Stomach (tissue), 4 donors: Measurements from ENCODE around the gene CA5A.

Source experiments
- EP300 ChIP-seq: sonication (generic); formaldehyde crosslinking; IDR thresholded peaks from one replicate; pipeline ENCODE4 v1.6.1; 2017; ENCODE audit warnings: antibody characterized with exemption
- POLR2A ChIP-seq, 4 donors: fragments of 450-650 bp; IDR thresholded peaks; one replicate each; pipeline ENCODE4 v1.6.1; 2016; ENCODE audit warnings: antibody characterized with exemption in 4 of 4, control low read depth in 2 of 4, mild to moderate bottlenecking in 1 of 4, moderate library complexity in 1 of 4
- POLR2AphosphoS5 ChIP-seq, 3 donors: sonication (generic); formaldehyde crosslinking; IDR thresholded peaks; one replicate each; pipeline ENCODE4 v1.6.1; 2016; ENCODE audit warnings: antibody characterized with exemption in 3 of 3
- TF ChIP-seq, protein P1 (sequence below), 7 experiments: fragments of 450-650 bp in 4 of 7; fragments of 200-600 bp in 3 of 7; sonication (generic) in 3 of 7; IDR thresholded peaks; one replicate each; pipeline ENCODE4 v1.5.1; 2016 to 2019; ENCODE audit warnings: antibody characterized with exemption in 7 of 7, control low read depth in 2 of 7, mild to moderate bottlenecking in 1 of 7

DNA sequence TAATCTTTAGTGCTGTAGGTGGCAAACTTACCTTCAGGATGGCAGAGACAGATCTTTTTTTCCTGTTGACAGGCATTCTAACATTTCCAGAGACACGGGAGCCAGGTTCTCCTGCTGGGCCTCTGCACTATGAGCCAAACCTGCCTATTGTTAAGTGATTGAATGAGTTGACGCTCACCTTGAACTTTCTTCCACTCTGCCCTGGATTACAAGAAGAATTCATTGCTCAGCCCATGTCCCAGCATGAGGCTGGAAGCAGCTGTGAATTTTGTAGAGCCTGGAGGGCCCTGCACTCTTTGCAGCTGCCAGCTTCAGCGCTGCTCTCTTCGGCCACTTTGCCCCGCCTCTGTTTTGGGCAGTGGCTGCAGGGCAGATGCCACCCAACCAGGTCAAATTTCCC lies 57.6 kb downstream of the CA5A start:
- TF ChIP-seq, protein P1, sequence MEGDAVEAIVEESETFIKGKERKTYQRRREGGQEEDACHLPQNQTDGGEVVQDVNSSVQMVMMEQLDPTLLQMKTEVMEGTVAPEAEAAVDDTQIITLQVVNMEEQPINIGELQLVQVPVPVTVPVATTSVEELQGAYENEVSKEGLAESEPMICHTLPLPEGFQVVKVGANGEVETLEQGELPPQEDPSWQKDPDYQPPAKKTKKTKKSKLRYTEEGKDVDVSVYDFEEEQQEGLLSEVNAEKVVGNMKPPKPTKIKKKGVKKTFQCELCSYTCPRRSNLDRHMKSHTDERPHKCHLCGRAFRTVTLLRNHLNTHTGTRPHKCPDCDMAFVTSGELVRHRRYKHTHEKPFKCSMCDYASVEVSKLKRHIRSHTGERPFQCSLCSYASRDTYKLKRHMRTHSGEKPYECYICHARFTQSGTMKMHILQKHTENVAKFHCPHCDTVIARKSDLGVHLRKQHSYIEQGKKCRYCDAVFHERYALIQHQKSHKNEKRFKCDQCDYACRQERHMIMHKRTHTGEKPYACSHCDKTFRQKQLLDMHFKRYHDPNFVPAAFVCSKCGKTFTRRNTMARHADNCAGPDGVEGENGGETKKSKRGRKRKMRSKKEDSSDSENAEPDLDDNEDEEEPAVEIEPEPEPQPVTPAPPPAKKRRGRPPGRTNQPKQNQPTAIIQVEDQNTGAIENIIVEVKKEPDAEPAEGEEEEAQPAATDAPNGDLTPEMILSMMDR (IDR thresholded peaks at IDR 0.05) = no peak
- TF ChIP-seq POLR2A (IDR thresholded peaks at IDR 0.05) = no peak
- TF ChIP-seq POLR2AphosphoS5 (IDR thresholded peaks at IDR 0.05) = no peak
- TF ChIP-seq EP300 = no peak
